Stimulated activated CD4-positive, alpha-beta T cell treated with anti-CD3 and anti-CD28 coated beads, Interleukin-4, amount 100 ng/mL, for 4 hours (primary cell): ENCODE data around the gene RANBP10.
"Not testable (repeated sequence)": the region's sequence is repeated elsewhere in the genome, so short reads cannot be mapped to it uniquely, and the experiment has no call there.

Experiments
- DNase-seq, 2 experiments: peaks; one replicate each; pipeline ENCODE4 v3.0.0-alpha.2; 2020

RANBP10 gene

GRCh38 chr16:67708368-67708771, 98.0 kb downstream of the RANBP10 start:
- DNase-seq, result no peak

- no peak for DNase-seq
Observed at GRCh38 chr16:67707790-67708189, 98.6 kb downstream of the RANBP10 start.

DNA sequence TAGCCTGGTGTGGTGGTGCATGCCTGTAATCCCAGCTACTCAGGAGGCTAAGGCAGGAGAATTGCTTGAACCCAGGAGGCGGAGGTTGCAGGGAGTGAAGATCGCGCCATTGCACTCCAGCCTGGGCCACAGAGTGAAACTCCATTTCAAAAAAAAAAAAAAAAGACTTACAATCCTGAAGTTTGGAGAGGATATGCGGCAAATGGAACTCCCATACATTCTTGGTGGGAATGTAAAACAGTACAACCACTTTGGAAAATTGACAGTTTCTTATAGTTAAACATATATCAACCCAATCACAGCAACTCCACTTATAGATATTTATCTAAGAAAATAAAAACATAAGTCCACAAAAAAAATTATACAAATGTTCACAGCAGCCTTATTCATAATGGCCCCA, 99.2 kb downstream of the RANBP10 start:
- DNase-seq, result no peak

GRCh38 chr16:67704110-67704509, 102.2 kb downstream of the RANBP10 start:
- DNase-seq, result no peak

DNA sequence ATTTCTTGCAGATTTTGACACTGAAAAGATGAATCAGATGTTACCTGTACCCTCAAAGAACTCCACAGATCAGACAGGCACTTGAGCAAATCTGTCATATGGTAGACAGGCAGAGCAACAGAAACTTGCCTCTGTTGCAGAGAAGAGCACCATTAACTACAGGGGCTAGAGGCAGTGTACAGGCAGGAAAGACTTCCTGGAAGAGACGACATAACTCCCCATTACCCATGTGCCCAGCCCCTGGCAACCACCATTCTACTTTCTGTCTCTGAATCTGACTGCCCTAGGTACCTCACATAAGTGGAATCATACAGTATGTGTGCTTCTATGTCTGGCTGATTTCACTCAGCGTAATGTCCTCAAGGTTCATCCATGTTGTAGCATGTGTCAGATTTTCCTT, 102.7 kb downstream of the RANBP10 start:
- no peak for DNase-seq

- no peak for DNase-seq
Observed at GRCh38 chr16:67702130-67702529, 104.2 kb downstream of the RANBP10 start.

- no peak for DNase-seq
Observed at GRCh38 chr16:67701420-67701819, 104.9 kb downstream of the RANBP10 start.

- no peak for DNase-seq
Observed at GRCh38 chr16:67699265-67699664, 107.1 kb downstream of the RANBP10 start.

DNA sequence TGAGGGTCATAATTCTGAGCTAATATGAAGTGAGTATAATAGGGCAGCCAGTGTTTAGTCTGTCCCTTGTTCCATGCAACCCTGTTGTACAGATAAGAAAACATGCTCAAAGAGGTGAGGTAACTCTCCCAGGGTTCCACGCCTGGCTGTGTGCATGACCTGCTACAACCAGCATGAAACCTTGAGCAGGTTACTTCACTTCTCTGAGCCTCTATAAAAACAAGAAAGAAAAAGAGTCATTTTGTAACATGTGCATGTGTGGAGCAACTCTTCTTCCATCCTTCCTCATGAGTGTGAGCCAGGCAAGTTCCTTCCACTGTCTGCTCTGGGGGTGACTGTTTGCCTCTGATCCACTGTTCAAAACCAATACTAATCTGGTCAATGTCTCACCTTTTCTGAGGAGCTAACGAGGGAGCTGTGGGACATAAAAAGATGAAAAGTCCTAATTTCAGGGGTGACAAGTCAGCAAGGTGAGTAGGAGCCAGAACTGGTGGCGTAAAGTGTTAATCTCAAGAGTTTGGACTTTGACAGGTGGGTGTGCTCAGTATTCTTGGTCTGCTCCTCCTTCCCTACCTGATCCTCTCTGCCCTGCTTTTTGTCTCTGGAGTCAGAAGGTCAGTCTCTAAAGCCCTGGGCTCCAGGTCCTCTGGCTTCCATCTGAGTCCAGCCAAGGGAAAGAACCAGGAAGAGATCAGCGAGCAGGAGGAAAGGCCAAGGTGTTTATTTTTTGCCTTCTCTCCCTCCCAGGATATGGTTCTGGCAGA, 108.8 kb downstream of the RANBP10 start:
- DNase-seq, result no peak

DNA sequence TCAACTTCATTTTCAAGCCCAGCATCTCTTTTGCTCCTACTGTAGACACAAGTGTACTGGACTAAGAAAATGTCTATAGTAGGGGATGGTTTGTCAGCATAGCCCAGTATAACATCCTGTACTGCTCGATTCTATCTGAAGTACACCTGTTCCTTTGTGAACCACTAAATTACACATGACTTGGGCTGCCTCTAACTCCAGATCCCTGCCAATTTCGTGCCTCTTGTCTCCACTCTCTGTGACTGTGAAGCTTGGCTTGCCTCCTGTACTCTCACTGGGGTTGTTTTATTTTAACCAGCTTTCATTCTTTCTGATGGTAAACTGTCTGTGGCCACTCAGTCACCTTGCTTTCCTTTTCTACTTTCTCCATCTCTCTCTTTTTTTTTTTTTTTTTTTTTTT, 111.7 kb downstream of the RANBP10 start:
- no peak for DNase-seq

DNA sequence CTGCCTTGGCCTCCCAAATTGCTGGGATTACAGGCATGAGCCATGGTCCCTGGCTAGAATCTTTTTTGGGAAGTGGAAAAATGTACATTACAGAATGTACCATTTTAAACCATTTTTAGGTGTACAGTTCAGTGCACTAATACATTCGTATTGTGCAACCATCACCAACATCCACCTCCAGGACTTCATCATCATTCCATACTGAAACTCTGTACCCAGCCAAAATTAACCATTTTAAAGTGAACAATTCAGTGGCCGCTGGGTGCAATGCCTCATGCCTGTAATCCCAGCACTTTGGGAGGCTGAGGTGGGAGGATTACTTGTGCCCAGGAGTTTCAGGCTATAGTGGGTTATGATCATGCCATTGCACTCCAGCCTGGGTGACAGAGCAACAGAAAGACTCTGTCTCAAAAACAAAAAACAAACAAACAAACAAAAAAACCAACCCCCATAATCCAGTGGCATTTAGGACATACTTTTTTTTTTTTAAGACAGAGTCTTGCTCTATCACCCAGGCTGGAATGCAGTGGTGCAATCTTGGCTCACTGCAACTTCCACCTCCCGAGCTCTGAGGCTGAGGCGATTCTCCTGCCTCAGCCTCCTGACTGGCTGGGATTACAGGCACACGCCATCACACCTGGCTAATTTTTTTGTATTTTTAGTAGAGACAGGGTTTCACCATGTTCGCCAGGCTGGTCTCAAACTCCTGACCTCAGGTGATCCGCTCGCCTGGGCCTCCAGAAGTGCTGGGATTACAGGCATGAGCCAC, 112.7 kb downstream of the RANBP10 start:
- DNase-seq, result not testable (repeated sequence)

DNA sequence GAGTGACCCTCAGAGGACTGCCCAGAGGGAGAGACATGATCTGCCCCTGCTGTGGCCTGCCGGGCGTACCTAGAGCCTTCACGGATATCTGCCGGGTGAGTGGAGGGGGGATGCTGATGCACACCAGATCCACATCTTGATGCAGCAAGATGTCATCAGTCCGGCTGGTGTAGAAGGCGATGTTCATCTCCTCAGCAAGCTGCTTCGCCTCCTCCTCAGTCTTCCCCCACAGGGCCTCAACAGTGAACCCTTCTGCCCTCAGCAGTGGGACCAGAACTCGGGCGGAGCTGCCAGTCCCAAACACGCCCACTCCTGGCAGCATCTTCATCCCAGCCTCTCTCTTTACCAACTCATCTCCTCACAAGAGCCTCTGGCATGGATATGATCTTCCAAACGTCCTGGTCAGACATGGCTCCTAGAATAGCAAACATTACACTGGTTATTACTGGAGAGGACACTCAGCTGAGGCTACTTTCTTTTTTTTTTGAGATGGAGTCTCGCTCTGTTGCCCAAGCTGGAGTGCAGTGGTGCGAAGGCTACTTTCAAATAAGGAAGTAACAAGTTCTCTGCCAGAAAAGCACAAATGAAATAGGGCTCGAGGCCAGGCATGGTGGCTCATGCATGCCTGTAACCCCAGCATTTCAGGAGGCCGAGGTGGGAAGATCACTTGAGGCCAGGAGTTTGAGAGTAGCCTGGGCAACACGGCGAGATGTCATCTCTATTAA, 120.8 kb downstream of the RANBP10 start:
- no peak for DNase-seq

DNA sequence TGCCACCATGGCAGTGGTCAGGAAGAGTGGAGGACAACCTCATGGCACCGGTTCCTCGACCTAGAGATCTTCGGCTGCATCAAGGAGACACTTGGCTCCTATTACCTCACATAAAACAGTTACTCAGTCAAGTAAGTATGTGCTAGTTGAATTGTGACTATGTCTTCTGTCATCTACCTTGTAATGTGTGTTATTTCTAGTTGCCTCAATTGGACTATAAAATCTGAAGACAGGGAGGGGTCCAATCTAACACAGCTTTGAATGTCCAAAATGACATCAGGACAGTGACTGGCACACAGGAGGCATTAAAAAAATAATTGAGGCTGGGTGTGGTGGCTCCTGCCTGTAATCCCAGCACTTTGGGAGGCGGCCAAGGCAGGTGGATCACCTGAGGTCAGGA, 122.6 kb downstream of the RANBP10 start:
- no peak for DNase-seq

DNA sequence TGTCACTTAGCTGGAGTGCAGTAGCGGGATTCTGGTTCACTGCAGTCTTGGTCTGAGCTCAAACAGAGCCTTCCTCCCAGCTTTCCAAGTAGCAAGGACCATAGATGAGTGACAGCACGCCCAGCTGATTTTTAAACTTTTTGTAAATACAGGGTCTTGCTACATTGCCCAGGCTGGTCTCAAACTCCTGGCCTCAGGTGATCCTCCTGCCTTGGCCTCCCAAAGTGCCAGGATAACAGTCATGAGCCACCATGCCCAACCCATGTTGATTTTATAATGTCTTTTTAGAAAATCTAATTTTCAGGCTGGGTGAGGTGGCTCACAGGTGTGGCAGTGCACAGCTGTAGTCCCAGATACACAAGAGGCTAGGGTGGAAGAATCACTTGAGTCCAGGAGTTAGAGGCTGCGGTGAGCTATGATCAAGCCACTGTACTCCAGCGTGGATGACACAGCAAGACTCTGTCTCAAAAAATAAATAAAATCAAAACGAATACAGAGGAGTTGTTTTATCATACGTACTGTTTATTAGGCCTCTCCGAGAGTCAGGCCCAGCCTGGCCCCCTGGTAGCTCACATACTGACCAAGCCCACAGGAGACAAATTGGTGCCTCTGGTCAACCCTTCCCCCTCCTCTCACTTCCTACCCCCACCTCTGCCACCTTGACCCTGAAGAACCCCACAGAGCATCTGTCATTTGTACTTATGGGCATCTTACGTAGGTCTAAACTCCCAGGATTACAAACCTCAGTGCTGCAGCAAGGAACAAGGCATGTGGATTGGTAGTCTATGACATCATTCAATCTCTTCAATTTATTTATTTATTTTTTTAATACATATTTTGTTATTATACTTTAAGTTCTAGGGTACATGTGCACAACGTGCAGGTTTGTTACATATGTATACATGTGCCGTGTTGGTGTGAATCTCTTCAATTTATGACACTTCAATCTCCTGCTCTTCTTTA, 126.1 kb downstream of the RANBP10 start:
- DNase-seq, result no peak

DNA sequence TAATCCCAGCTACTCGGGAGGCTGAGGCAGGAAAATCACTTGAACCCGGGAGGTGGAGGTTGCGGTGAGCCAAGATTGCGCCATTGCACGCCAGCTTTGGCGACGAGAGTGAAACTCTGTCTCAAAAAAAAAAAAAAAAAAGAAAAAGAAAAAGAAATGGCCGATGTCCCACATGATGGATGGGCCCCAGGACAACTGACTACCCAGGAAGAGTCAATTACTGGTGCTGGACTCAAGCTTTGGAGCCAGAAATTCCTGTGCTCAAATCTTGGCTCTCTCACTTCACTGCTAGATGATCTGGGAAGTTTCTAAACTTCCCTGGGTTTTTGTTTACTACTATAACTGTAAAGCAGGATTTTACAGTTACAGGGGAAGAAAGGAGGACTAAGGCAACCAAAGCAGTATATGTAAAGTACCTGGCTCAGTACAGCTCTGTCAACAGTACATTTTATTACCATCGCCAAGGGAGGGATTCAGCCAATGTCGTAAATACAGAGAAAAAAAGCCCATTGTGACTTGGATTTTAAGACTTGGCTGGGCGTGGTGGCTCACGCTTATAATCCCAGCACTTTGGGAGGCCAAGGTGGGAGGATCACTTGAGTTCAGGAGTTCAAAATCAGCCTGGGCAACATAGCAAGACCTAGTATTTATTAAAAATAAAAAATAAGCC, 127.9 kb downstream of the RANBP10 start:
- no peak for DNase-seq

GRCh38 chr16:67677712-67678111, 128.6 kb downstream of the RANBP10 start:
- DNase-seq, result no peak

- no peak for DNase-seq
Observed at GRCh38 chr16:67676939-67677338, 129.4 kb downstream of the RANBP10 start.

DNA sequence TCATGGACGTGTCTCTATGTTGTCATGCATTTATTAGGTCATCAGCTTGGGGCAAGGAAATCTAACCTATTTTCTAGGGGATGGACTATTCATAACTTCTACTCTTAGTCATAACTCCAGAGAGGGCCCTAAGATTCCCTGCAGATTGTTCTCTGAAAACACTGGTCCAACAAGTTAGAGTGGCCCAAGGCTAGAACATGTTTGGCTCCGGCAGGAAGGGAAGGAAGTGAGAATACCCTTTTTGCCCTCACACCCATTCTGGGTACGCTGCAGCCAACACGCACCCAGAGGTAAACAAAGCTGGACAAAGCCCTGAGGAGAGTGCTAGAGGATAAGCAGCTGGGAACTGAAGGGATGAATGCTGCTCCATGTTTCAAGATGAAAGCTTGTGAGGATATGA, 129.8 kb downstream of the RANBP10 start:
- DNase-seq, result no peak

DNA sequence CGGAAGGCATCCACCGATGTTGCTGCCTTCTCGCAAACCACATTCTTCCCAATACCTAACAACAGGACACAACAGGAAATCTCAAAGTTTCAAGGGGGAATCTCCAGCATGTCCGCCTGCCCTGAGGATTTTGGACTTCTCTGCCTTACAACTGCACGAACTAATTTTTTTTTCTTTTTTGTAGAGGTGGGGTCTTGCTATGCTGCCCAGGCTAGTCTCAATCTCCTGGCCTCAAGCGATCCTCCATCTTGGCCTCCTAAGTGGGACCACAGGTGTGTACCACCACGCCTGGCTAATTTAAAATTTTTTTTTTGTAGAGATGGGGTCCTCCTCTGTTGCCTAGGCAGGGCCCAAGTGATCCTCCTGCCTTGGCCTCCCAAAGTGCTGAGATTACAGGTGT, 130.4 kb downstream of the RANBP10 start:
- DNase-seq, result no peak

GRCh38 chr16:67675579-67675935, 130.8 kb downstream of the RANBP10 start:
- no peak for DNase-seq

DNA sequence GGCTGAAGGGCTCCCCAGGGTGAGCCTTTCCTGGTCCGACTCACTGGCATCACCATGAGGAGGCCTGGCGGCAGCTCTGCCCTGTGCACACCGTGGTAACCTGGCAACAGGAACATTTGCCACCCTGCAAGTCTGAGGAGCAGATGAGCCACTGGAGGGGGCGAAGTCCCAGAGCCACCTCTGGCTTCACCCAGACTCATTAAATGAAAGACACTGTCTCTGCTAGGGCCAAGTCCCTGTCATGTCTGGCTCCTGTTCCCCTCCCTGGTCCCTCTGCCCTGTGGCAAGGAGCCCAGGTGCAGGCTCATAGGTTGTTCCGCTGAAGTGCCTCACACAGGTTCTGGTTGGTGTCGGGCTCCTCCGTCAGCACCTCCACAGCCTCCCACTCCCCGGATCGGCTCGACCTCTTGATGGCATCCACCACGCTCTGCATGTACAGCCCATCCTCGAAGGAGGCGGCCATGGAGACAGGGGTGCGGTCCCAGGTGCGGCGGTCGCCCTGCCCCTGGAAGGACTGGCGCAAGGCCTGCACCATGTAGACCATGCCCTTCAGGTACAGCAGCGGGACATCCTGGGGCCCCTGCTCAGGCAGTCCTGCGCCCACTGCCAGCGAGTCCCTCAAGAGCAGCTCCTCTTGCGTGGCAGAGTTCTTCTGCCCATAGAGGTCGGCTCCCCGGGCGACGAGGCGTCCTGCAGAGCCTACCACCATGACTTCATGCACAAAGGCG, 131.3 kb downstream of the RANBP10 start:
- DNase-seq, result no peak
